Fibroblast of upper back skin (primary cell): ENCODE results near the gene SERTAD1.
"Not testable (repeated sequence)": the region's sequence is repeated elsewhere in the genome, so short reads cannot be mapped to it uniquely, and the experiment has no call there.

ENCODE experiments used
- DNase-seq: peaks from one replicate; pipeline ENCODE4 v3.0.0-alpha.2; 2013

SERTAD1 gene

GRCh38 chr19:40421993-40422747, 3.6 kb downstream of the SERTAD1 start:
- no peak for DNase-seq

GRCh38 chr19:40420766-40421765, 4.7 kb downstream of the SERTAD1 start:
- DNase-seq: peak; percentile 88

GRCh38 chr19:40420451-40420765, 5.4 kb downstream of the SERTAD1 start:
- no peak for DNase-seq

- DNase-seq: no peak
Measured at GRCh38 chr19:40419780-40420179, 6.0 kb downstream of the SERTAD1 start.

- no peak for DNase-seq
Measured at GRCh38 chr19:40419066-40419612, 6.7 kb downstream of the SERTAD1 start.

- no peak for DNase-seq
Measured at GRCh38 chr19:40418040-40418439, 7.8 kb downstream of the SERTAD1 start.

GRCh38 chr19:40417643-40417981, 8.2 kb downstream of the SERTAD1 start:
- DNase-seq: no peak

GRCh38 chr19:40416918-40417642, 8.7 kb downstream of the SERTAD1 start:
- DNase-seq: peak; percentile 9

GRCh38 chr19:40415768-40416167, 10.0 kb downstream of the SERTAD1 start:
- DNase-seq: no peak

- no peak for DNase-seq
Measured at GRCh38 chr19:40414542-40415535, 11.0 kb downstream of the SERTAD1 start.

- DNase-seq: no peak
Measured at GRCh38 chr19:40413291-40413845, 12.4 kb downstream of the SERTAD1 start, which contains the start of gene PRX. TSS of gene PRX (minus strand) at chr19:40413378. CDS start at chr19:40407932, 5,446 bp downstream.

- DNase-seq: no peak
Measured at GRCh38 chr19:40412866-40413265, 12.9 kb downstream of the SERTAD1 start.

GRCh38 chr19:40411958-40412499, 13.8 kb downstream of the SERTAD1 start:
- no peak for DNase-seq

GRCh38 chr19:40411125-40411842, 14.5 kb downstream of the SERTAD1 start:
- no peak for DNase-seq

- no peak for DNase-seq
Measured at GRCh38 chr19:40410030-40410389, 15.8 kb downstream of the SERTAD1 start.

- DNase-seq: not testable (repeated sequence)
Measured at GRCh38 chr19:40408598-40408925, 17.2 kb downstream of the SERTAD1 start.

GRCh38 chr19:40407714-40408597, 17.8 kb downstream of the SERTAD1 start:
- no peak for DNase-seq

- DNase-seq: peak; percentile 86
Measured at GRCh38 chr19:40403262-40403984, 22.4 kb downstream of the SERTAD1 start.

- DNase-seq: peak; percentile 13
Measured at GRCh38 chr19:40400559-40400958, 25.2 kb downstream of the SERTAD1 start.
